IPS-11a (cell line): ENCODE data around the gene VSX1.

ENCODE experiments used
- H3K4me3 ChIP-seq: one replicate; pipeline ENCODE4 v1.5.1; 2013; ENCODE audit warnings: low read depth, low read length, control low read depth

Gene VSX1

DNA sequence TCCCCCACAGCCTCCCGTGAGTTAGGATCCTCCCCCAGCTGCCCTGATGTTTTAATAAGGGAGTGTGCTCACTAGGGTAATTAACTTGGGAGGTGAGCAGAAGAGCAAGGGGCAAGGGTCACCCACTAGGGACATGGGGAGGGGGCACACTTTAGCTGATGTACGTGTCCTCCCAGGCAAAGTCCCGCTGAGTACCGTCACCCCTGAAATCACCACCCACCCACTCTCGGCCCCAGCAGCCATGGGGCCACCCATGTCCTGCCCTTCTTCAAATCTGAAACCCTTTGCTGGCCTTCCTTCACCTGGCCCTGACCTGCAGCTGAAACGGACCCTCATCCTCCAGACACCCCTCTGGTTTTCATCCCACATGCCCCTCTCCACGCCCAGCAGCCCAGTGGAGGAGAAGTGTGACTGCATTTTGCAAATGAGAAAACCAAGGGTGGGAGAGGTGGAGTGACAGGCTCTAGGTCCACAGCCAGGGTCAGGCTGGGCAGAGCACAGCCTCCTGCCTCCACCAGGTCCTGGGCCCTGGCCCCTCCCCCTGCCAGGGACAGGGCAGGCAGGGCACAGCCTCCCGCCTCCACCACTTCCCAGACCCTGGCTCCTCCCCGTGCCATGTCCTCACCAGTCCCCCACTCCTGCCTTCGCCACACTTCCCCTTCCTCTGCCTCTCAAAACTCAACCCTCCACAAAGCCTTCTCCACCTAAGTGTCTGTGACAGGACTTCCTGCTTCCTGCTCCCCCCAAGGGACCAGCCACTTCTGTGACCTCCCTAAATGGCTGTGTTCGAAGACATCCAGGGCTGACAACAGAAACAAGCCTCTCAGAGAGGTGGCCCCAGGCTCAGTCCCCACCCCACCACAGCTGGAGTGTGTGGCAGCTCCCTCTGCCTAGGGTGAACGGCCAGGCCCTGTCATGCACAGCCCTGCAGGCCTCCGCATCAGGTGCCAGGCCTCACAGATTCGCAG, 39.1 kb downstream of the VSX1 start:
- H3K4me3 ChIP-seq, result no peak overlapping the region

DNA sequence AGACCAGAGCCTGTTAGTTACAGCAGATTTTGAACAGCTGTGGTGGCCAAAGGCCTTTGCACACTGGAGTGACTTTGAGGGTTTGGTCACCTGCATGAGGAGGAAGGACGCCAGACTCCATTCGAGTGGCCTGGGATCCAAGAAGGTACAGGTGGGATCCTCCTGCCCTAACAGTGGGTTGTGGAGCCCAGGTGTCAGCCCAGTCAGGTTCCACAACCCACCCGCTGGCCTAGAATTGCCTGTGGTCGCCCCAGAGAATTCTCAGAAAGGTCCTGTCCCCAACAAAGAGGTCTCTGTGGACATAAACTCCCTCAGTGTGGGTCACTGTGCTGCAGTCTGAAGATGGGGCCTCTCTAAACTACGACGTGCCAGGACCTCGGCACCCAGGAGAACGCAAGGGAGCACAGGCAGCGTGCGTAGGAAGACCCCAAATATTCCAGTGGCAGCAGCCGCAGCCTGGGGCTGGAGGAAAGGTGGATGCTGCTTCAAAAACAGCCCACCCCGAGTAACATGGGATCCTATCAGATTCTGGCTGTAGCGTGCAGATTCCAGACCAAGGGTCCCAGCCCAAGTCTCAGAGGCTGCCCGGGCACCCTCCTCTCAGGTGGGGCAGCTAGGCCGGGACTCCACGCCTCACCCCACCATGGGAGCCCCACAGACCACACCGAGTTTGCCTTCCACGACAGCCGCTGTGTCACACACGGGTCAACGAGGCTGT, 40.0 kb downstream of the VSX1 start:
- H3K4me3 ChIP-seq, result no peak overlapping the region

- no peak overlapping the region for H3K4me3 ChIP-seq
These were observed 41.5 kb downstream of the VSX1 start for GRCh38 chr20:25040438-25040831.

DNA sequence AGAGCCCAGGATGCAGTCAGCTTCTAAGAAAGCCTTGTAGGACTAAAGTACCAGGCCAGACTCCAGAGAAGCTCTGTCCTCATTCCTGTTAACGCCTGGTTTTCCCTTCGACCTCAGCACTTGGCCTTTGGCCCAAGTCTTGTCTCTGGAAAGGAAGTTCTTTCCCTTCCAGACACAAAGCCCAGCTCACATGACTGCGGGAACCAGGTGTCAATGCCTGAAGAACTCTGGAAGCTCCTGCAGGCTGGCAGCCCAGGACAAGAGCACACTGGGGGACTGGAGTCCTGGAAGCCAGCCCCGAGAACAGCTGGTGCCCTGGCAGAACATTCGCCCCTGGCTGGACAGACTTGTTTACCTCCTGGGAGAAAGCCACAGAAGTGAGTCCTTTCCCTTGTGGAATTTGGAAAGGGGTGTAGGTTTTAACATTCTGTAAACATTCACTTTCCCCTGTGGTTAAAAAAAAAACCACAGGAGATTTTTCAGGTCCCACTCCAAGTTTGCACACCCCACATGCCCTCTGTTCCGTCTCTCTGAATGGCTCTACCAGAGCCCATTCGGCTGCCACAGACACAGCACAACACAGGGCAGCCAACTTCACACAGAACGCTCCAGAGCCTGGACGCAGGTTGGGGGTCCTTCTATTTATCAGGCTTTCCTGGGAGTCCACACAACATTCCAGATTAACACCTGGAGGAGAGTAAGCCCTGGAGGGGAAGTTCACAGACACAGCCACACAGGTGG, 42.1 kb downstream of the VSX1 start:
- H3K4me3 ChIP-seq, result no peak overlapping the region

GRCh38 chr20:25038591-25039015, 43.3 kb downstream of the VSX1 start:
- no peak overlapping the region for H3K4me3 ChIP-seq

- no peak overlapping the region for H3K4me3 ChIP-seq
These were observed 43.9 kb downstream of the VSX1 start for GRCh38 chr20:25038103-25038410.

DNA sequence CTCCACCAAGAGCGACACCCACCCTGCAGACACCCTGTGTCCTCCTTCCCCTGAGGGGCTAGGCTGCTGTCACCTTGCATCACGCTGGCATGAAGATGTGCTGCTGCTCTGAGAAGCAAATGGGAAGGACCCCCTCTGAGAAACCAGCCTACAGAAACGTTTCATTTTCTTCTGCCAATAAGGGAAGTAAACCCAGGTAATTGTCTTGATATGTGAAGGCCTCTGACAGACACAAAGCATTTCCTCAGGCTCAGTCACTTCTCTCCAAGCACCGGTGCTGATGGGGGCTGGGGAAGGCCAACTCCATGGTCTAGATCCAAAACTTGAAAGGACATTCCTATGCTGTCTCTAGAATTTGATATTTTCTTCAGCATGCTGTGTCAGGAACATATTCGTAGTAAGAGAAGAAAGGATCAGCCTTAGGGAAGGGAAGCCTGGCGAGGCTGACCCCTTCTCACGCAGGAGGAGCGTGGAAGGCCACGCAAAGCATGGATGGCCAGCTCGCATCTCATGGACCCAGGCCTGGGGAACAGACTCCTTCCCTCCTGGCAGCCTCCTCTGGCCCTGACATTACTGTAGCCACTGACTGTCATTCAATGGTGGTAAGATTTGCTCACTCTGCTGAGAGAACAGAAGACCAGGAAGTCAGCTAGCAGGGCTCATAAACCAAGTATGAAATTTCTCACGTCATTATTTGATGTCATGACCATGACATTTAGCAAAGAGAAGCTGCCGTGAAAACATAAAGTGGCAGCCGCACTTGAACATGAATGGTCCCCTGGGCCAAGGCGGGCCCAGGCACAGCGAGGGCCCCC, 44.4 kb downstream of the VSX1 start:
- H3K4me3 ChIP-seq, result no peak overlapping the region

- no peak overlapping the region for H3K4me3 ChIP-seq
These were observed 45.5 kb downstream of the VSX1 start for GRCh38 chr20:25036331-25036936.

- no peak overlapping the region for H3K4me3 ChIP-seq
These were observed 46.0 kb downstream of the VSX1 start for GRCh38 chr20:25035921-25036320.

DNA sequence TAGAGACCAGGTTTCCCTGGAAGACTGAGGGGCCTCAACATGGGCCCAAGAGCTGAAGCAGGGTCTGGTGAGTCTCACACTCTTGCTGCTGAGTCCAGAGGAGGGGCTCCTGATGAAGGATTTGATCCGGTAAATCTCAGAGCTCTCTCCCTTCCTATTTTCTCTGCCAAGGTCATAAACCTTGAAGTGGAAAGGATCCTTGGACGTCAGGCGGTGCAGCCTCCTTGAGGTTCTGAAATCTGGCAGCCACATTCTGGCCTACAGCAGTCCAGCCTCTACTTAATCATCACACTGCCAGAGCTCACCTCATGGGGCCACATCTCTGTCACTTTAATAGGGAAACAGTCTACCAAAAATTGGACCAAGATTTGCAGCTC, 48.0 kb downstream of the VSX1 start:
- no peak overlapping the region for H3K4me3 ChIP-seq

GRCh38 chr20:25033265-25033923, 48.5 kb downstream of the VSX1 start:
- no peak overlapping the region for H3K4me3 ChIP-seq

DNA sequence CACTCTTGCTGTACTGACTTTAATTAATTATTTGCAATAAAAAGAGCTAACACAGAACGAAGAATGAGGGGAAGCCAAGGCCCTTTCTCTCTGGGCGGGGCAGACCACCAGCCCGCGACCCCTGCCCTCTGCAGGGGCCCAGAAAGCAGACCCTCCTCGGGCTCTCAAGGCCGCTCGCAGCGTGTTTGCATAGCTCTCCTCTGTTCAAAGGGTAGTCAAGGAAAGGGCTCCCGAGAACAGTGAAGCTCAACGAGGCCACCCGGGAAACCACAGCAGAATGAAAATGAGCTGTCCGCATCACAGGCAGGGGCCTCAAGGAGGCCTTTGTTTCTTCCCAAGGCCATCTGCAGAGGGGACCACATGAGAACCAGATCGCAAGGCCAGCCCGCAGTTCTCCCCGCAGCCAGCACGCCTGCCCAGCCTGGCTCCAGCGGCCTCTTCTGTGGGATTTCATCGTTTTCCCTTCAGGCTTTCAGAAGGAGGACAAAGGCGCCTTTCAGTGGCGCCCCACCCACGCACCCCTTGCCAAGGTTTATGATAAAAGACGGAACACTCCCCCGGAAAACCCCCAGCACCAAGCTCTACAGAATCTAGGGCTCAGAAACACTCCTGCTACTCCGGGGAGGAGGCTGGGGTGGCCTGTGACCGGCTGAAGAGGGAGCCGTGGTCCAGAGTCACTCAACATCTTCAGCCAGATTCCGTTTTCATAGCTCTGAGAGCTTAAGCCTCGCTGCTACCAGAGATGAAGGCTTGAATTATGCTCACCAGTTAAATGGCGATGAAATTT, 49.3 kb downstream of the VSX1 start:
- H3K4me3 ChIP-seq, result no peak overlapping the region

DNA sequence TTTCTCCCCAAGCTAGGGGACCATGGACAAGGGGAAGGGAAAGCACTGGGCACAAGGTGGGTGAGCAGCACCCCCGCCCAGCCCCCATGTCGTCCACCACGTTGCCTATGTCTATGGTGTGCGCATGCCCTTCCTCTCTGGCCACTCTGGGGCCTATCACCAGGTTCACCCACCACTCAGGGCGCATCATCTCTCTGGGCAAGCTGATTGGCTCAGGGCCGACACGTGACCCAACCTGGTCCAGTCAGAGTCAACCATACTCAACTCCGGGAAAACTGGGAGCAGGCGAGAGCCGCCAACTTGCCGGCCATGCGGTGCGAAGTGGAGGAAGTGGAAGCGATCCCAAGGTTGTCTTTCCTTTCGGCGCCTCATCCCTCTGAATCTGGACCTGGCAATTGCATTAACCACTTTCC, 49.9 kb downstream of the VSX1 start:
- H3K4me3 ChIP-seq, result no peak overlapping the region

DNA sequence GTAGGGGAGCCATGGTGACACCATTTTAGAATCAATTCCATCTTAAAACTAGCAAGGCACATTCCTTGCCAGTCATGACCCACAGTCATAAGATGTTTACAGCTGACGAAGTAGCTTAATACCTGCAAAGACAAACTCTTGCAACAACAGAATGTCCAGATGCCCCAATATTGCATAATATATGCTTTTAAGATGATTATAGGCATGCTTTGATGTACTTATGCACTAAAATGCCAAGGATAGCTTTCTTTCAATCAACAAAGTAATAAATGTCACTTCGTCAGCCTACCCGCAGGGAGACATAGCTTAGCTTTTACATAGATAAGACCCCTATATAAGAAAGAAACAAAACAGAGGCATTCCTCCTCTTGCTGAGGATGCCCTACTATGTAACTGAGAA, 50.7 kb downstream of the VSX1 start:
- no peak overlapping the region for H3K4me3 ChIP-seq

- H3K4me3 ChIP-seq, result no peak overlapping the region
These were observed 51.2 kb downstream of the VSX1 start for GRCh38 chr20:25030649-25031207.

- H3K4me3 ChIP-seq, result no peak overlapping the region
These were observed 51.8 kb downstream of the VSX1 start for GRCh38 chr20:25030007-25030648.

GRCh38 chr20:25025986-25026605, 55.8 kb downstream of the VSX1 start:
- H3K4me3 ChIP-seq, result no peak overlapping the region
